HG03159 (cell line): ENCODE results near the gene ZBTB16.

Experiments
- ATAC-seq: cut with Tn5 transposase; IDR thresholded peaks from one replicate; pipeline ENCODE4 v1.9.1; 2021; ENCODE audit warnings: mild to moderate bottlenecking, moderate library complexity; ENCODE audit not compliant: unreplicated experiment

Gene ZBTB16

GRCh38 chr11:114254571-114255146, 195.1 kb downstream of the ZBTB16 start:
- ATAC-seq: no peak

- no peak for ATAC-seq
Observed at GRCh38 chr11:114255289-114255688, 195.8 kb downstream of the ZBTB16 start.

GRCh38 chr11:114256176-114256966, 196.9 kb downstream of the ZBTB16 start:
- ATAC-seq: no peak

- no peak for ATAC-seq
Observed at GRCh38 chr11:114256967-114257286, 197.4 kb downstream of the ZBTB16 start.

- ATAC-seq: no peak
Observed at GRCh38 chr11:114257621-114258558, 198.4 kb downstream of the ZBTB16 start.

DNA sequence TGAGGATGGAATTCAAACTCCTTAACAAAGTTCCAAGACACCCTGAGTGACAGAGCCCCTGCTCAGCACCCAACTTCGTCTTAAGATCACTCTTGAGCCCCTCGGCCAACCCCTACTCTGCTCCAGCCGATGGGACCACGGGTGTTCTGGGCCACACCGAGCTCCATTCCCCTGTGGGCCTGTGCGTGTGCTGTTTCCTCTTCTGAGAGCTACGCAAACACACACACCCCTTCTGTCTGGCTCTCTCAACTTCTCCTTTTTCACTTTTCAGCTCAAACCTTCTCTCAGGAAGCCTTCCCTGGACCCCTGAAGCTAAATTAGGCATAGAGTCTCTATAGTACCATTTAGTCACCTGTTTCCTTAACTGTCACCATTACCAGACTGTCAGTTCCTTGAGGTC, 199.2 kb downstream of the ZBTB16 start:
- no peak for ATAC-seq

DNA sequence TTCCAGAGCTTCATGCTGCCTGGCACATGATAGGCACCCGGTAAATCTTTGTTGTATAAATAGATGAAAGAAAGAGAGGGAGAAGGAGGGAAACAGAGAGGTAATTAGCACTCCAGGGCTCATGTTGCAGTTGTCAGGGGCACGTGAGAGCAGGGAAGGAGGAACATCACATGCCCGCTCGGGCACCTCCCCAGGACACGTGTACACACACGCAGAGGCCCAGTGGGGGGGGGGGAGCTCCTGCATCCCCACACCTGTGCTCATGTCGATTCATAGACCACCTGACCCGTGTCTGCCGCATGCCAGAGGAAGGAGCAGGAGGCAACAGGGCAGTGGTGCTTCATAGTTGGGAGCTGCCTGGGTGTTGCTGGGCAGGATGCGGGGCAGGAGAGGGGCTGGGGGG, 199.6 kb downstream of the ZBTB16 start:
- no peak for ATAC-seq

GRCh38 chr11:114259551-114259983, 200.1 kb downstream of the ZBTB16 start:
- ATAC-seq: no peak

DNA sequence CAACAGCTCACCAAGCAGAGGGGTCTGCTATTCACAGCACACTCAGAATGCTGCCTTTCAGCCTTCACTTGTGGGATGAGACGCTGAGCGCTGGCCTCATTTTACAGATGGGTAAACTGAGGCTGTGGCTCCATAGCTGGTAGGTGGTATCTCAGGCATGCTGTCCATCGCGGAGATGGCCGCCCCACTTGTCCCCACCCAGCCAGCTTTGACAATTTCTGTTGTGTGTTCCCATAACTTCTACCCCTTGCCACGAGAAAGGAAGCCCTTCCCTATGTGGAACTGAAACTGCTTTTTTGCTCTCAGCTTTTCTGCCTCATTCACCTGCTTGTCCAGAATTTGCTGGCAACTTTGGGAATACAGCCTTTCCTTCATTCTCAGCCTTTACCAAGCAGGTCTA, 200.6 kb downstream of the ZBTB16 start:
- ATAC-seq: no peak

- ATAC-seq: no peak
Observed at GRCh38 chr11:114260483-114260882, 201.0 kb downstream of the ZBTB16 start.

GRCh38 chr11:114261791-114262190, 202.3 kb downstream of the ZBTB16 start:
- ATAC-seq: no peak

- no peak for ATAC-seq
Observed at GRCh38 chr11:114262681-114263512, 203.4 kb downstream of the ZBTB16 start.

GRCh38 chr11:114263513-114264170, 204.1 kb downstream of the ZBTB16 start:
- no peak for ATAC-seq

DNA sequence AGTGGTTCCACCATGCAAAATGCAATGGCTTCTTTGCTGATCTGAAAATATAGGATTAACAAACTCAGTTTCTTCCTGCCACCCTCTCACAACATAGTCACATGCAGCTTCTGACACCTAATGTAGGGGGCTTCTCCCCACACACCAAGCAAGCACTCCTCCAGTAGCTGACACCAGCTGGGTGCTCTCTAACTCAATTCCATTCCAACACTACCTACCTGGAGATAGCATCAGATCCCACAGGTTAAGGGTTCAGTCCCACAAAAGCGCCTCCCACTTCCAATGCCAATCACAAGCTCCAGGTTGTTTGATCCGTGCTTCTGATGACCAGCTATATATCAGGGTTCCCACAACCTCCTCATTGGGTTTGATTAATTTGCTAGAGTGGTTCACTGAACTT, 204.9 kb downstream of the ZBTB16 start:
- no peak for ATAC-seq

- ATAC-seq: no peak
Observed at GRCh38 chr11:114265122-114265878, 205.8 kb downstream of the ZBTB16 start.

DNA sequence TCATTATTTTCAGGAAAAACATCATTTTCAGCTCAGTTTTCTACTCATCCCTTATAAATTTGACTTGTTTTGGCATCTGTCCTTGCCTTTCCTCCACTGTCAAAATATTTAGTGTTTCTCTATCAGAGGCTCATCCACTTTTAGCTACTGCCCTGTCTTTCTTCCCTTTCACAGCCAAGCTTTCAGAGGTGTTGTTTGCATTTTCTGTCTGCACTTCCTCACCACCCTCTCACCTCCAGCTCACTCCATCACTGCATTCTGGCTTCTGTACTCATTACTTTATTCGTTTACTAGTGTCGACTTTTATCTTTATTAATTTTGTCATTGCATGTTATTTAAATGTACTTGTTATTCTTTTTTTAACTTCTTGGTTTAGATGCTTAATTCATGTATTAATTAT, 210.0 kb downstream of the ZBTB16 start:
- no peak for ATAC-seq

DNA sequence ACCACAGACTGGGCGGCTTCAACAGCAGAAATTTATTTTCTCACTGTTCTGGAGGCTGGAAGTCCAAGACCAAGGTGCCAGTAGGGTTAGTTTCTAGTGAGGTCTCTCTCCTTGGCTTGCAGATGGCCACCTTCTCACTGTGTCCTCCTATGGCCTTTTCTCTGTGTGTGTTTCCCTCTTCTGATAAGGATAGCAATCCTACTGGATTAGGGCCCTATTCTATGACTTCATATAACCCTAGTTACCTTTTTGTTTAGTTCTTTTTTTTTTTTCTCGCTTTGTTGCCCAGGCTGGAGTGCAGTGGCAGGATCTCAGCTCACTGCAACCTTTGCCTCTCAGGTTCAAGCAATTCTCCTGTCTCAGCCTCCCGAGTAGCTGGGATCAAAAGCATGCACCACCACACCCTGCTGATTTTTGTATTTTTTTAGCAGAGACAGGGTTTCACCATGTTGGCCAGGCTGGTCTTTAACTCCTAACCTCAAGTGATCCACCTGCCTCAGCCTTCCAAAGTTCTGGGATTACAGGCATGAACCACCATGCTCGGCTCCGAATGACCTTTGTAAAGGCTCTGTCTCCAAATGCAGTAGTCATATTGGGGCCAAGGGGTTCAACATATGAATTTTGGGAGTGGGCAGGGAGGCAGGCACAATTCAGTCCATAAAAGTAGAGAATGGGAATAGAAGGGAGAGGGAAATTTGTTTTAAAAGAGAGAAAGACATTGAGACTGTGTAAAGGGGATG, 211.2 kb downstream of the ZBTB16 start:
- no peak for ATAC-seq

DNA sequence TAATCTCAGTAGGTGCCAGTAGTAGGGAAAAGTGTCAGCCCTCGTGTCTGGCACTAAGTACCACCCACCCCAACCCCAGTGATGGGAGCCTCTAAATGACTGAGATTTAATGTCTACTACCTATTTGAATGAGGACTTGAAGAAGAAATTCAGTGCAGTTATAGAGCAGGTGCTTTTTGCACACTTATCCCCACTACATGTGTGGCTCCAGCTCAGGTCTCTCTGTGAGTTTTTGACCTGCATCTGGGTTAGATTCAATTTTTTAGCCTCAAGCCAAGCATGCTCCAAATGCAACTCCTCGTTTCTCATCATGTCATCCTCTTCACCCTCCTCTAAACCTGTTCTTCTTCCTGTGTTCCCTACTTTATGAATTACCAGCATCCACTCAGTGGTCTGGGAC, 211.8 kb downstream of the ZBTB16 start:
- ATAC-seq: no peak

- ATAC-seq: no peak
Observed at GRCh38 chr11:114272311-114272710, 212.8 kb downstream of the ZBTB16 start.
